HCT116 (cell line): ENCODE data around the gene UBQLN4. TPM values are rescaled to one million over a fixed set of nuclear protein-coding genes. Genes with fewer than 3 reads are reported as not detected.

ENCODE experiments used
- ATAC-seq: fragments of 200-7000 bp; cut with Tn5 transposase; 2 replicates; pipeline ENCODE4 v1.9.1; 2020; ENCODE audit warnings: mild to moderate bottlenecking, moderate library complexity
- BruUV-seq: library from RNA; stranded (reverse); fragments of 400-500 nt; replicated peaks from 2 replicates; lab custom pipeline; 2021; lab: Mats Ljungman, UMichigan
- CTCF ChIA-PET: fragments of 300-600 bp; sonication (Branson Sonifier 250); formaldehyde crosslinking; loops from one replicate; lab custom pipeline; 2021; ENCODE audit warnings: antibody characterized with exemption; lab: Charles Lee
- POLR2A ChIA-PET: fragments of 300-600, 350-600 bp; sonication (Branson Sonifier 250); formaldehyde crosslinking; loops from one replicate; lab custom pipeline; 2021; ENCODE audit warnings: antibody characterized with exemption; lab: Charles Lee
- RAD21 ChIA-PET, 2 experiments: fragments of 300-600 bp; sonication (Branson Sonifier 250); formaldehyde crosslinking; loops; one replicate each; lab custom pipeline; 2023; ENCODE audit warnings: low total read pairs in 2 of 2; ENCODE audit not compliant: uncharacterized antibody in 2 of 2, unreplicated experiment in 2 of 2, low non-redundant PET in 1 of 2; lab: Charles Lee
- DNase-seq: peaks from one replicate; pipeline ENCODE4 v3.0.0-alpha.2; 2010; ENCODE audit warnings: low read depth, low spot score
- H2AFZ ChIP-seq: fragments of 200-600 bp; shearing (Covaris generic), sonication (generic); 2 replicates; pipeline ENCODE4 v1.6.1; 2017; ENCODE audit warnings: low read depth, mixed run types, mixed read lengths, antibody characterized with exemption, low read length; ENCODE audit not compliant: poor library complexity, severe bottlenecking
- H3K27ac ChIP-seq: 2 replicates; pipeline ENCODE4 v1.5.1; 2012; ENCODE audit warnings: low read depth, low read length
- H3K27me3 ChIP-seq: fragments of 200-600 bp; sonication (generic); 2 replicates; pipeline ENCODE4 v1.6.1; 2016; ENCODE audit warnings: mixed run types, low read length, mixed read lengths; ENCODE audit not compliant: insufficient read depth
- H3K36me3 ChIP-seq, 2 experiments: fragments of 200-500 bp in 1 of 2; fragments of 200-600 bp in 1 of 2; sonication (Bioruptor generic) in 1 of 2; sonication (generic) in 1 of 2; 2 replicates each; pipeline versions ENCODE4 v1.5.1 to v1.6.1; 2014 to 2016; ENCODE audit warnings: low read length in 2 of 2, inconsistent platforms in 1 of 2, mixed read lengths in 1 of 2, mixed run types in 1 of 2; ENCODE audit not compliant: insufficient read depth in 2 of 2, control insufficient read depth in 1 of 2
- H3K4me1 ChIP-seq, 2 experiments: fragments of 200-600 bp in 1 of 2; sonication (generic) in 1 of 2; 2 replicates each; pipeline versions ENCODE4 v1.5.1 to v1.6.1; 2012 to 2017; ENCODE audit warnings: low read length in 2 of 2, inconsistent platforms in 1 of 2, mild to moderate bottlenecking in 1 of 2, mixed read lengths in 1 of 2, mixed run types in 1 of 2, moderate library complexity in 1 of 2; ENCODE audit not compliant: insufficient read depth in 2 of 2, control insufficient read depth in 1 of 2
- H3K4me2 ChIP-seq: fragments of 200-600 bp; sonication (generic); 2 replicates; pipeline ENCODE4 v1.6.1; 2017; ENCODE audit warnings: mixed run types, low read length, mixed read lengths
- H3K4me3 ChIP-seq, 2 experiments: fragments of 200-600 bp in 1 of 2; sonication (generic) in 1 of 2; replicated peaks in 1 of 2; 2 replicates each; pipeline ENCODE4 v1.5.1; 2011 to 2016; ENCODE audit warnings: low read length in 2 of 2, control low read depth in 1 of 2, low read depth in 1 of 2, mild to moderate bottlenecking in 1 of 2, mixed read lengths in 1 of 2, mixed run types in 1 of 2
- H3K79me2 ChIP-seq: fragments of 200-600 bp; sonication (generic); 2 replicates; pipeline ENCODE4 v1.6.1; 2017; ENCODE audit warnings: mild to moderate bottlenecking, mixed run types, low read length, moderate library complexity, mixed read lengths; ENCODE audit not compliant: insufficient read depth
- H3K9ac ChIP-seq: fragments of 200-600 bp; sonication (generic); 2 replicates; pipeline ENCODE4 v1.6.1; 2016; ENCODE audit warnings: low read length, mixed read lengths
- H3K9me2 ChIP-seq: fragments of 200-600 bp; sonication (generic), shearing (Covaris generic); 2 replicates; pipeline ENCODE4 v1.6.1; 2017; ENCODE audit warnings: mixed run types, mild to moderate bottlenecking, moderate library complexity; ENCODE audit not compliant: insufficient read depth
- H3K9me3 ChIP-seq, 2 experiments: fragments of 200-500 bp in 1 of 2; fragments of 200-600 bp in 1 of 2; sonication (Bioruptor generic) in 1 of 2; sonication (generic) in 1 of 2; 2 replicates each; pipeline ENCODE4 v1.6.1; 2014 to 2017; ENCODE audit warnings: low read length in 2 of 2, mixed read lengths in 2 of 2, inconsistent platforms in 1 of 2, low read depth in 1 of 2, mild to moderate bottlenecking in 1 of 2, mixed run types in 1 of 2, moderate library complexity in 1 of 2; ENCODE audit not compliant: control insufficient read depth in 1 of 2, insufficient read depth in 1 of 2
- H4K20me1 ChIP-seq: fragments of 200-600 bp; sonication (generic), shearing (Covaris generic); 2 replicates; pipeline ENCODE4 v1.6.1; 2017; ENCODE audit warnings: mixed run types, mild to moderate bottlenecking, moderate library complexity; ENCODE audit not compliant: insufficient read depth
- ATF3 ChIP-seq: IDR thresholded peaks from 2 replicates; pipeline ENCODE4 v1.6.1; 2012
- CEBPB ChIP-seq: IDR thresholded peaks from 2 replicates; pipeline ENCODE4 v1.6.1; 2012; ENCODE audit warnings: low read depth
- EGR1 ChIP-seq: IDR thresholded peaks from 2 replicates; pipeline ENCODE4 v1.6.1; 2012; ENCODE audit warnings: low read depth
- JUND ChIP-seq: IDR thresholded peaks from 2 replicates; pipeline ENCODE4 v1.6.1; 2012
- SIN3A ChIP-seq: IDR thresholded peaks from 2 replicates; pipeline ENCODE4 v1.6.1; 2012; ENCODE audit warnings: low read depth
- intact Hi-C: fragments of 100-400 bp; cut with micrococcal nuclease; formaldehyde crosslinking; loops from 2 replicates; pipeline ENCODE4 v1.10.0; 2022
- total RNA-seq: library from RNA; stranded (reverse); gene quantifications from one replicate; pipeline ENCODE4 v1.2.1, GENCODE V29; 2021; ENCODE audit not compliant: unreplicated experiment
- TF ChIP-seq, protein P1 (sequence below): IDR thresholded peaks from 2 replicates; pipeline ENCODE4 v1.6.1; 2012
- TF ChIP-seq, protein P2 (sequence below): IDR thresholded peaks from 2 replicates; pipeline ENCODE4 v1.6.1; 2012; ENCODE audit warnings: low read depth

UBQLN4 gene
- total RNA-seq, 1 experiment from 2014 or later: 68.4 TPM

DNA sequence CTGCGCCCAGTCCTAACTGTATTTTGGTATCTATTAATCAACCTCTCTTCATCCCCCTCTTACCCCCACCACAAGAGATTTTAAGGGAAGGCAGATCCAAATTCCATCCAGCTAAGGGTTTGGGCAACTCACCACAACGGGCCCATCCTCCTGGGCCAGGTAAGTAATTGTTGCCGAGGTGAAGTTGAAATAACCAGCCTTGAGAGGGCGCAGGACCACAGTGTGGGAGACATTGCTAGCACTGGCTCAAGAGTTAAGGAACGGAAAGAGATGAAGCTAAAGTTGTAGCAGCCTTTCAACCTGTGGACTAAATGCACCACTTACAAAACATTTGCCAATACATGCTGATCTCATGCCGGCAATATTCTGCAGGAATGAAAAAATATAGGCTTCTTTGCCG, 38.8 kb downstream of the UBQLN4 start:
- no TSS peak for BruUV-seq
- Histone ChIP-seq H4K20me1 (no peaks in the 10 kb centered on the region), H3K4me1 (peaks cover 4% of the 10 kb centered on the region in 2 experiments; a peak in 2 of 4 replicates), H3K9ac (no peak overlapping the region), H3K36me3 (peaks cover 44 to 50% of the 10 kb centered on the region in 2 experiments), H3K79me2 (peaks cover 13% of the 10 kb centered on the region), H3K4me2 (no peak overlapping the region), H2AFZ (no peak overlapping the region), H3K9me3 (no peaks in the 10 kb centered on the region), H3K27me3 (no peaks in the 10 kb centered on the region), H3K9me2 (no peaks in the 10 kb centered on the region), H3K4me3 (no peak overlapping the region), H3K27ac (no peak overlapping the region)
- ChIA-PET RAD21 (no interaction called here), POLR2A (no interaction called here), CTCF (no interaction called here)
- TF ChIP-seq JUND (no peak), ATF3 (no peak), CEBPB (no peak), SIN3A (no peak), EGR1 (no peak)
- TF ChIP-seq, protein P1, sequence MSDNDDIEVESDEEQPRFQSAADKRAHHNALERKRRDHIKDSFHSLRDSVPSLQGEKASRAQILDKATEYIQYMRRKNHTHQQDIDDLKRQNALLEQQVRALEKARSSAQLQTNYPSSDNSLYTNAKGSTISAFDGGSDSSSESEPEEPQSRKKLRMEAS: no peak
- TF ChIP-seq, protein P2, sequence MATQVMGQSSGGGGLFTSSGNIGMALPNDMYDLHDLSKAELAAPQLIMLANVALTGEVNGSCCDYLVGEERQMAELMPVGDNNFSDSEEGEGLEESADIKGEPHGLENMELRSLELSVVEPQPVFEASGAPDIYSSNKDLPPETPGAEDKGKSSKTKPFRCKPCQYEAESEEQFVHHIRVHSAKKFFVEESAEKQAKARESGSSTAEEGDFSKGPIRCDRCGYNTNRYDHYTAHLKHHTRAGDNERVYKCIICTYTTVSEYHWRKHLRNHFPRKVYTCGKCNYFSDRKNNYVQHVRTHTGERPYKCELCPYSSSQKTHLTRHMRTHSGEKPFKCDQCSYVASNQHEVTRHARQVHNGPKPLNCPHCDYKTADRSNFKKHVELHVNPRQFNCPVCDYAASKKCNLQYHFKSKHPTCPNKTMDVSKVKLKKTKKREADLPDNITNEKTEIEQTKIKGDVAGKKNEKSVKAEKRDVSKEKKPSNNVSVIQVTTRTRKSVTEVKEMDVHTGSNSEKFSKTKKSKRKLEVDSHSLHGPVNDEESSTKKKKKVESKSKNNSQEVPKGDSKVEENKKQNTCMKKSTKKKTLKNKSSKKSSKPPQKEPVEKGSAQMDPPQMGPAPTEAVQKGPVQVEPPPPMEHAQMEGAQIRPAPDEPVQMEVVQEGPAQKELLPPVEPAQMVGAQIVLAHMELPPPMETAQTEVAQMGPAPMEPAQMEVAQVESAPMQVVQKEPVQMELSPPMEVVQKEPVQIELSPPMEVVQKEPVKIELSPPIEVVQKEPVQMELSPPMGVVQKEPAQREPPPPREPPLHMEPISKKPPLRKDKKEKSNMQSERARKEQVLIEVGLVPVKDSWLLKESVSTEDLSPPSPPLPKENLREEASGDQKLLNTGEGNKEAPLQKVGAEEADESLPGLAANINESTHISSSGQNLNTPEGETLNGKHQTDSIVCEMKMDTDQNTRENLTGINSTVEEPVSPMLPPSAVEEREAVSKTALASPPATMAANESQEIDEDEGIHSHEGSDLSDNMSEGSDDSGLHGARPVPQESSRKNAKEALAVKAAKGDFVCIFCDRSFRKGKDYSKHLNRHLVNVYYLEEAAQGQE: no peak
- intact Hi-C loops: no loop called here
- DNase-seq (no peak), ATAC-seq (no peak)
